GM19328 (cell line): ENCODE results near the gene TOR2A.
A peak's percentile ranks its signal among the peaks of the same experiment; 100 is the strongest.

Experiments used
- ATAC-seq: cut with Tn5 transposase; IDR thresholded peaks from one replicate; pipeline ENCODE4 v1.9.1; 2021; ENCODE audit warnings: mild to moderate bottlenecking, moderate library complexity; ENCODE audit not compliant: unreplicated experiment

TOR2A gene

GRCh38 chr9:127721391-127721821 is 13.7 kb downstream of the TOR2A start:
- no peak for ATAC-seq

- no peak for ATAC-seq
These were observed 14.2 kb downstream of the TOR2A start for GRCh38 chr9:127720865-127721227.

- ATAC-seq, result no peak
These were observed 14.8 kb downstream of the TOR2A start for GRCh38 chr9:127720031-127720864.

- ATAC-seq, result no peak
These were observed 17.3 kb downstream of the TOR2A start for GRCh38 chr9:127717766-127718165.

GRCh38 chr9:127716412-127716811 is 18.7 kb downstream of the TOR2A start:
- no peak for ATAC-seq

- peak; percentile 94 for ATAC-seq
These were observed 19.4 kb downstream of the TOR2A start, which contains the start of the genes PTRH1 and TTC16 for GRCh38 chr9:127715470-127716337. Gene PTRH1 (minus strand): TSS chr9:127715663. CDS start chr9:127715639, 24 bp downstream. Gene TTC16 (plus strand): TSS chr9:127716079. CDS start chr9:127716146, 67 bp downstream.

GRCh38 chr9:127714951-127715469 is 20.1 kb downstream of the TOR2A start:
- ATAC-seq, result no peak

GRCh38 chr9:127714020-127714750 is 20.9 kb downstream of the TOR2A start:
- no peak for ATAC-seq

GRCh38 chr9:127712867-127713266 is 22.2 kb downstream of the TOR2A start:
- no peak for ATAC-seq

GRCh38 chr9:127712371-127712770 is 22.7 kb downstream of the TOR2A start:
- no peak for ATAC-seq

- no peak for ATAC-seq
These were observed 23.2 kb downstream of the TOR2A start for GRCh38 chr9:127711831-127712274.

- ATAC-seq, result no peak
These were observed 23.8 kb downstream of the TOR2A start for GRCh38 chr9:127711226-127711701.

- no peak for ATAC-seq
These were observed 24.8 kb downstream of the TOR2A start for GRCh38 chr9:127710204-127710783.

GRCh38 chr9:127708952-127709587 is 26.0 kb downstream of the TOR2A start:
- ATAC-seq, result no peak

GRCh38 chr9:127707766-127708165 is 27.3 kb downstream of the TOR2A start:
- no peak for ATAC-seq

GRCh38 chr9:127706836-127707241 is 28.3 kb downstream of the TOR2A start, which contains the start of gene CFAP157:
Gene CFAP157 (plus strand): TSS chr9:127706988. CDS start chr9:127707032, 44 bp downstream.
- no peak for ATAC-seq

GRCh38 chr9:127705577-127706379 is 29.3 kb downstream of the TOR2A start:
- ATAC-seq, result no peak

GRCh38 chr9:127703289-127703946 is 31.7 kb downstream of the TOR2A start:
- no peak for ATAC-seq
